IMR-90 (cell line): ENCODE measurements around the gene ELOB. TPM values are rescaled to one million over a fixed set of nuclear protein-coding genes. Genes with fewer than 3 reads are reported as not detected.

ENCODE experiments used
- ATAC-seq: fragments of 200-7000 bp; cut with Tn5 transposase; 2 replicates; pipeline ENCODE4 v1.9.1; 2020; ENCODE audit warnings: low read depth, mild to moderate bottlenecking, moderate library complexity
- BruUV-seq: library from RNA; stranded (reverse); fragments of 400-500 nt; replicated peaks from 2 replicates; lab custom pipeline; 2021; lab: Mats Ljungman, UMichigan
- CTCF ChIA-PET: fragments of 300-600 bp; formaldehyde crosslinking; extraction: SDS; loops from one replicate; lab custom pipeline; 2021; ENCODE audit warnings: antibody characterized with exemption; lab: Yijun Ruan, JAX
- POLR2A ChIA-PET: fragments of 300-600 bp; sonication (Branson Sonifier 250); formaldehyde crosslinking; loops from one replicate; lab custom pipeline; 2022; ENCODE audit warnings: antibody characterized with exemption; ENCODE audit not compliant: unreplicated experiment; lab: Charles Lee
- DNase-seq: peaks from one replicate; pipeline ENCODE4 v3.0.0; 2013
- H2AFZ ChIP-seq: replicated peaks from 2 replicates; pipeline ENCODE3; 2013; ENCODE audit warnings: low read length, mild to moderate bottlenecking; ENCODE audit not compliant: poor library complexity
- H2AK5ac ChIP-seq: 2 replicates; pipeline ENCODE4 v1.6.1; 2013; ENCODE audit warnings: low read depth, low read length, inconsistent platforms
- H2AK9ac ChIP-seq: replicated peaks from 2 replicates; pipeline ENCODE3; 2013; ENCODE audit warnings: mild to moderate bottlenecking, low read depth, low read length, moderate library complexity; ENCODE audit not compliant: poor library complexity
- H2BK120ac ChIP-seq: 2 replicates; pipeline ENCODE4 v1.6.1; 2013; ENCODE audit warnings: low read depth, low read length, inconsistent platforms
- H2BK15ac ChIP-seq: 3 replicates; pipeline ENCODE4 v1.6.1; 2013; ENCODE audit warnings: low read depth, low read length, inconsistent platforms
- H2BK20ac ChIP-seq: 2 replicates; pipeline ENCODE4 v1.6.1; 2013; ENCODE audit warnings: low read depth, mild to moderate bottlenecking, inconsistent platforms, low read length, moderate library complexity
- H2BK5ac ChIP-seq: 2 replicates; pipeline ENCODE4 v1.6.1; 2013; ENCODE audit warnings: mild to moderate bottlenecking, low read depth, low read length, inconsistent platforms; ENCODE audit not compliant: poor library complexity, severe bottlenecking
- H3K14ac ChIP-seq: replicated peaks from 2 replicates; pipeline ENCODE4 v1.6.1; 2013; ENCODE audit warnings: low read depth, low read length, inconsistent platforms
- H3K18ac ChIP-seq: 2 replicates; pipeline ENCODE4 v1.6.1; 2013; ENCODE audit warnings: low read depth, low read length, control low read depth
- H3K23ac ChIP-seq: 2 replicates; pipeline ENCODE4 v1.6.1; 2013; ENCODE audit warnings: low read depth, low read length, inconsistent platforms
- H3K27ac ChIP-seq: 2 replicates; pipeline ENCODE4 v1.5.1; 2013; ENCODE audit warnings: mild to moderate bottlenecking, control low read depth, low read length; ENCODE audit not compliant: insufficient read depth
- H3K27me3 ChIP-seq: 2 replicates; pipeline ENCODE4 v1.6.1; 2013; ENCODE audit warnings: low read length; ENCODE audit not compliant: control insufficient read depth, insufficient read depth
- H3K36me3 ChIP-seq: 2 replicates; pipeline ENCODE4 v1.6.1; 2013; ENCODE audit warnings: low read length, mixed read lengths; ENCODE audit not compliant: control insufficient read depth, insufficient read depth
- H3K4ac ChIP-seq: 2 replicates; pipeline ENCODE4 v1.6.1; 2013; ENCODE audit warnings: low read depth, low read length, inconsistent platforms
- H3K4me1 ChIP-seq: 2 replicates; pipeline ENCODE4 v1.6.1; 2013; ENCODE audit warnings: low read length, mixed read lengths; ENCODE audit not compliant: control insufficient read depth, insufficient read depth
- H3K4me2 ChIP-seq: 2 replicates; pipeline ENCODE4 v1.6.1; 2013; ENCODE audit warnings: low read depth, mild to moderate bottlenecking, control low read depth, low read length, moderate library complexity
- H3K4me3 ChIP-seq: 2 replicates; pipeline ENCODE4 v1.5.1; 2013; ENCODE audit warnings: low read depth, mild to moderate bottlenecking, control low read depth, low read length, moderate library complexity; ENCODE audit not compliant: insufficient read depth
- H3K56ac ChIP-seq: 2 replicates; pipeline ENCODE4 v1.6.1; 2013; ENCODE audit warnings: low read length, inconsistent platforms; ENCODE audit not compliant: insufficient read depth; ENCODE audit errors: extremely low read depth
- H3K79me1 ChIP-seq, 2 experiments: 2 replicates each; pipeline ENCODE4 v1.6.1; 2013; ENCODE audit warnings: low read length in 2 of 2, inconsistent platforms in 1 of 2, low read depth in 1 of 2
- H3K9ac ChIP-seq: 2 replicates; pipeline ENCODE4 v1.6.1; 2013; ENCODE audit warnings: low read depth, low read length, control low read depth
- H3K9me1 ChIP-seq: 2 replicates; pipeline ENCODE4 v1.6.1; 2013; ENCODE audit warnings: low read length, inconsistent platforms; ENCODE audit not compliant: insufficient read depth
- H3K9me3 ChIP-seq: 2 replicates; pipeline ENCODE4 v1.6.1; 2013; ENCODE audit warnings: low read length; ENCODE audit not compliant: control insufficient read depth, insufficient read depth
- H4K20me1 ChIP-seq: 2 replicates; pipeline ENCODE4 v1.6.1; 2013; ENCODE audit warnings: low read length, inconsistent platforms; ENCODE audit not compliant: insufficient read depth
- H4K5ac ChIP-seq: 2 replicates; pipeline ENCODE4 v1.6.1; 2013; ENCODE audit warnings: mild to moderate bottlenecking, low read depth, low read length, control low read depth
- H4K8ac ChIP-seq, 2 experiments: 2 replicates each; pipeline ENCODE4 v1.6.1; 2013; ENCODE audit warnings: low read depth in 2 of 2, low read length in 2 of 2, control low read depth in 1 of 2, inconsistent platforms in 1 of 2
- H4K91ac ChIP-seq: 2 replicates; pipeline ENCODE4 v1.6.1; 2013; ENCODE audit warnings: low read depth, low read length, inconsistent platforms; ENCODE audit not compliant: insufficient read depth
- POLR2A ChIP-seq: IDR thresholded peaks from 2 replicates; pipeline ENCODE4 v1.6.1; 2012; ENCODE audit warnings: mild to moderate bottlenecking, low read depth, low read length
- RAD21 ChIP-seq: IDR thresholded peaks from 2 replicates; pipeline ENCODE4 v1.6.1; 2012; ENCODE audit warnings: low read length, improper control_type of control experiment
- RFX5 ChIP-seq: IDR thresholded peaks from 2 replicates; pipeline ENCODE4 v1.8.0; 2012; ENCODE audit warnings: low read depth, mild to moderate bottlenecking, low read length, moderate library complexity
- SMC3 ChIP-seq: fragments of 150-350 bp; IDR thresholded peaks from 2 replicates; pipeline ENCODE4 v1.6.1; 2016; ENCODE audit warnings: low read depth, mild to moderate bottlenecking, antibody characterized with exemption, low read length, moderate library complexity
- WGBS, 2 experiments: methylation state at CpG; one replicate each; pipeline versions ENCODE4 v1.1.5 to v1.1.7; 2013; ENCODE audit warnings: missing lambda C conversion rate in 2 of 2; ENCODE audit not compliant: insufficient read length in 1 of 2; ENCODE audit errors: extremely low coverage in 2 of 2; 5-methylcytosine and 5-hydroxymethylcytosine counted together
- dilution Hi-C: fragments of 300-500 bp; cut with HindIII; formaldehyde crosslinking; loops from one replicate; pipeline ENCODE4 v1.14.3; 2018; ENCODE audit warnings: low sequenced_read_pairs; ENCODE audit not compliant: unreplicated experiment
- in situ Hi-C: fragments of 300-500 bp; cut with MboI; formaldehyde crosslinking; loops from 3 replicates; pipeline ENCODE4 v1.14.3; 2019; ENCODE audit warnings: low sequenced_read_pairs, inconsistent platforms, mixed read lengths
- intact Hi-C: fragments of 100-400 bp; cut with micrococcal nuclease; formaldehyde crosslinking; loops from 2 replicates; pipeline ENCODE4 v1.10.0; 2022
- polyA plus RNA-seq, 3 experiments: library from polyadenylated mRNA; depleted of rRNA; stranded (reverse); fragments of >200 nt; gene quantifications; 2 replicates each; pipeline ENCODE4 v1.2.3, GENCODE V29; 2012; ENCODE audit warnings: low replicate concordance in 1 of 3
- total RNA-seq: library from RNA; depleted of rRNA; stranded (reverse); fragments of >200 nt; gene quantifications from 2 replicates; pipeline ENCODE4 v1.2.3, GENCODE V29; 2012
- TF ChIP-seq, protein P1 (sequence below): fragments of 150-350 bp; IDR thresholded peaks from 2 replicates; pipeline ENCODE4 v1.6.1; 2016; ENCODE audit warnings: low read depth, mild to moderate bottlenecking, low read length, moderate library complexity, borderline replicate concordance

The ELOB gene
- total and polyA plus RNA-seq, 2 of the 4 experiments (the other 2 are of a cell fraction): 442 to 5,859 TPM

- dilution Hi-C loops: no loop called here
- H3K27me3 ChIP-seq: no peaks in the 10 kb centered on the region
- ChIA-PET CTCF (interaction anchor here (0.6 kb wide), 1 partner anchor 135 kb away, joined by 3 read pairs; no protein-coding TSS in a partner anchor), POLR2A (interaction anchor here (1.1 kb wide), 1 partner anchor 18 kb away, joined by 4 read pairs; no protein-coding TSS in a partner anchor)
- intact Hi-C loops: no loop called here
- H3K4me1 ChIP-seq: peaks cover 9% of the 10 kb centered on the region
- H4K91ac ChIP-seq: no peak overlapping the region
- H3K9me1 ChIP-seq: peaks cover 5% of the 10 kb centered on the region
- H2BK20ac ChIP-seq: no peak overlapping the region
- no peak overlapping the region for H3K4ac ChIP-seq
- DNase-seq: no peak
- H4K20me1 ChIP-seq: peaks cover 92% of the 10 kb centered on the region
- H2AFZ ChIP-seq: no peak overlapping the region
- H3K23ac ChIP-seq: no peak overlapping the region
- no peak overlapping the region for H2BK15ac ChIP-seq
- H3K27ac ChIP-seq: no peak overlapping the region
- no peak overlapping the region for H3K4me2 ChIP-seq
- H2BK5ac ChIP-seq: no peak overlapping the region
- H3K9ac ChIP-seq: no peak overlapping the region
- peak overlapping the region; percentile 58 for H2AK9ac ChIP-seq
- H2BK120ac ChIP-seq: no peak overlapping the region
- H3K9me3 ChIP-seq: no peaks in the 10 kb centered on the region
- no peak overlapping the region for H3K56ac ChIP-seq
- H3K14ac ChIP-seq: no peak overlapping the region
- H2AK5ac ChIP-seq: 0 out of 2 replicates have a peak overlapping the region, but pooled peaks have one; percentile 1
- no peak for ATAC-seq
- H3K36me3 ChIP-seq: peaks cover 82% of the 10 kb centered on the region
- WGBS, 2 experiments: 74% methylated on average over 8 of the region's 18 CpGs; no CpG with 5 or more reads in 1 of the 2 experiments
- peaks cover 12 to 96% of the 10 kb centered on the region in 2 experiments for H3K79me1 ChIP-seq
- TF ChIP-seq, protein P1, sequence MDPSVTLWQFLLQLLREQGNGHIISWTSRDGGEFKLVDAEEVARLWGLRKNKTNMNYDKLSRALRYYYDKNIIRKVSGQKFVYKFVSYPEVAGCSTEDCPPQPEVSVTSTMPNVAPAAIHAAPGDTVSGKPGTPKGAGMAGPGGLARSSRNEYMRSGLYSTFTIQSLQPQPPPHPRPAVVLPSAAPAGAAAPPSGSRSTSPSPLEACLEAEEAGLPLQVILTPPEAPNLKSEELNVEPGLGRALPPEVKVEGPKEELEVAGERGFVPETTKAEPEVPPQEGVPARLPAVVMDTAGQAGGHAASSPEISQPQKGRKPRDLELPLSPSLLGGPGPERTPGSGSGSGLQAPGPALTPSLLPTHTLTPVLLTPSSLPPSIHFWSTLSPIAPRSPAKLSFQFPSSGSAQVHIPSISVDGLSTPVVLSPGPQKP: no peak
- no peak for TF ChIP-seq RFX5
- no peak for TF ChIP-seq SMC3
- no peak for TF ChIP-seq RAD21
- 0 out of 2 replicates have a peak, but pooled peaks have one; percentile 49 for TF ChIP-seq POLR2A
- H4K5ac ChIP-seq: no peak overlapping the region
- H3K4me3 ChIP-seq: no peak overlapping the region
- no TSS peak for BruUV-seq
- no peak overlapping the region for H4K8ac ChIP-seq
- in situ Hi-C loops: no loop called here
- no peak overlapping the region for H3K18ac ChIP-seq
Measured at GRCh38 chr16:2771496-2772402, 5.3 kb downstream of the ELOB start.
